Body of pancreas (tissue), 4 donors: ENCODE data around the gene TMEM164.

ENCODE experiments used
- POLR2A ChIP-seq, 3 donors: fragments of 450-650 bp; IDR thresholded peaks; one replicate each; pipeline ENCODE4 v1.6.1; 2016; ENCODE audit warnings: antibody characterized with exemption in 3 of 3, mild to moderate bottlenecking in 2 of 3
- TF ChIP-seq, protein P1 (sequence below), 7 experiments: fragments of 450-650 bp in 4 of 7; fragments of 200-600 bp in 3 of 7; sonication (generic) in 3 of 7; IDR thresholded peaks; one replicate each; pipeline ENCODE4 v1.5.1; 2016 to 2019; ENCODE audit warnings: antibody characterized with exemption in 7 of 7

DNA sequence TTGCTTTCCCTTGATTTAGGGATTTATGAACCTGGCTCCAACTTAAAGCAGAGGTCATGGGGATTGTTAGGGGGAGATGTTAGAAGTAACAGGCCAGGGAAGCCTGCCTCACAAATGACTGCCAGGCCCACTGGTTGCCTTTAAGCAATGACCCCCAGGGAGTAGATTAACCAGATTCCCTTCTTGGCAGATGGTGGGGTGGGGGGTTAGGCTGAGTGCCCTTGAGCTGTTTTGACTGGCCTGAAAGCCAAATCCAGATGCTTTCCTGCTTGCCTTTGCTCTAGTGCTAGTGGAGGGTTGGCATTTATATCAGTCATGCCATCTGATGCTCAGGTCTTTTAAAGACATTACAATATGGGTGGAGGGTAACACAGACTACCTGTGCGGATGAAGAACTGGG is 128.1 kb downstream of the TMEM164 start:
- TF ChIP-seq POLR2A (IDR thresholded peaks at IDR 0.05), result no peak
- TF ChIP-seq, protein P1, sequence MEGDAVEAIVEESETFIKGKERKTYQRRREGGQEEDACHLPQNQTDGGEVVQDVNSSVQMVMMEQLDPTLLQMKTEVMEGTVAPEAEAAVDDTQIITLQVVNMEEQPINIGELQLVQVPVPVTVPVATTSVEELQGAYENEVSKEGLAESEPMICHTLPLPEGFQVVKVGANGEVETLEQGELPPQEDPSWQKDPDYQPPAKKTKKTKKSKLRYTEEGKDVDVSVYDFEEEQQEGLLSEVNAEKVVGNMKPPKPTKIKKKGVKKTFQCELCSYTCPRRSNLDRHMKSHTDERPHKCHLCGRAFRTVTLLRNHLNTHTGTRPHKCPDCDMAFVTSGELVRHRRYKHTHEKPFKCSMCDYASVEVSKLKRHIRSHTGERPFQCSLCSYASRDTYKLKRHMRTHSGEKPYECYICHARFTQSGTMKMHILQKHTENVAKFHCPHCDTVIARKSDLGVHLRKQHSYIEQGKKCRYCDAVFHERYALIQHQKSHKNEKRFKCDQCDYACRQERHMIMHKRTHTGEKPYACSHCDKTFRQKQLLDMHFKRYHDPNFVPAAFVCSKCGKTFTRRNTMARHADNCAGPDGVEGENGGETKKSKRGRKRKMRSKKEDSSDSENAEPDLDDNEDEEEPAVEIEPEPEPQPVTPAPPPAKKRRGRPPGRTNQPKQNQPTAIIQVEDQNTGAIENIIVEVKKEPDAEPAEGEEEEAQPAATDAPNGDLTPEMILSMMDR (IDR thresholded peaks at IDR 0.05), result no peak
